Right lobe of liver (tissue), 4 donors: Measurements from ENCODE around the gene GRIFIN.

ENCODE experiments used
- POLR2A ChIP-seq: fragments of 450-650 bp; IDR thresholded peaks from one replicate; pipeline ENCODE4 v1.6.1; 2017; ENCODE audit warnings: antibody characterized with exemption, mild to moderate bottlenecking
- TF ChIP-seq, protein P1 (sequence below), 4 donors: fragments of 200-600 bp in 3 of 4; fragments of 450-650 bp in 1 of 4; IDR thresholded peaks; one replicate each; pipeline versions ENCODE4 v1.5.1 to v1.8.0; 2016 to 2022; ENCODE audit warnings: antibody characterized with exemption in 4 of 4, mild to moderate bottlenecking in 2 of 4
- donor health status: DM: no; HTN: no; CAD: no.
- donor health status: DM: no; HTN: no; CAD: no.
- donor health status: DM: no; HTN: yes; CAD: no.

DNA sequence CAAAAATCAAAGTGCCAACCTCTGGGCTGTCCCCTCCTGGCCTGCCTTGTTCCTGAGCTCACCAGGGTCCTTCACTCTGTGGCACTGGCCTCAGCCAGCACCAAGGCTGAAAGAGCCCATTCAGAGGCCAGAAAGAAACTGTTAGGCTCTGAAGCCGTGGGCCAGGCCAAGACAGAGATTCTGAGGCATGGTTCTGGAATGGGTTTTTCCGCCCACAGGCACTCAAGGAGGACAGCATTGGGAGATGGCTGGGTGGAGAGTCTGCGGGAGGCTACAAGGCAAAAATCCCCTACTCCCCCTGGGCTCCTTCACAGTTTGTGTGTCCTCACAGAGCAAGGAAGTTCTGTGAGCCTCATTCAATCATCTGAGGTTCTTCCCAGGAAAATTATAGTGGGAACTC is 31.7 kb downstream of the GRIFIN start:
- TF ChIP-seq, protein P1, sequence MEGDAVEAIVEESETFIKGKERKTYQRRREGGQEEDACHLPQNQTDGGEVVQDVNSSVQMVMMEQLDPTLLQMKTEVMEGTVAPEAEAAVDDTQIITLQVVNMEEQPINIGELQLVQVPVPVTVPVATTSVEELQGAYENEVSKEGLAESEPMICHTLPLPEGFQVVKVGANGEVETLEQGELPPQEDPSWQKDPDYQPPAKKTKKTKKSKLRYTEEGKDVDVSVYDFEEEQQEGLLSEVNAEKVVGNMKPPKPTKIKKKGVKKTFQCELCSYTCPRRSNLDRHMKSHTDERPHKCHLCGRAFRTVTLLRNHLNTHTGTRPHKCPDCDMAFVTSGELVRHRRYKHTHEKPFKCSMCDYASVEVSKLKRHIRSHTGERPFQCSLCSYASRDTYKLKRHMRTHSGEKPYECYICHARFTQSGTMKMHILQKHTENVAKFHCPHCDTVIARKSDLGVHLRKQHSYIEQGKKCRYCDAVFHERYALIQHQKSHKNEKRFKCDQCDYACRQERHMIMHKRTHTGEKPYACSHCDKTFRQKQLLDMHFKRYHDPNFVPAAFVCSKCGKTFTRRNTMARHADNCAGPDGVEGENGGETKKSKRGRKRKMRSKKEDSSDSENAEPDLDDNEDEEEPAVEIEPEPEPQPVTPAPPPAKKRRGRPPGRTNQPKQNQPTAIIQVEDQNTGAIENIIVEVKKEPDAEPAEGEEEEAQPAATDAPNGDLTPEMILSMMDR (IDR thresholded peaks at IDR 0.05) = no peak
- no peak for TF ChIP-seq POLR2A
